T-helper 2 cell treated with Interferon-gamma antibody and Interleukin-4, amounts not matched to agents 100 ng/mL and 5 ng/mL, for 36 hours (primary cell): ENCODE results near the gene NAA30. TPM values are rescaled to one million over a fixed set of nuclear protein-coding genes. Genes with fewer than 3 reads are reported as not detected.

ENCODE experiments used
- total RNA-seq: library from RNA; stranded (reverse); gene quantifications from 2 replicates; pipeline ENCODE4 v1.2.3, GENCODE V29; 2022

NAA30 gene
- total RNA-seq, 1 donor from 2014 or later, result 17.2 TPM

Other genes with a start within 250 kb of the NAA30 start
- 64.8 and 65.8 TPM in 2 replicates for gene EXOC5, start 121.7 kb upstream of the NAA30 start, total RNA-seq
- 52.7 and 54.6 TPM in 2 replicates for gene AP5M1, start 121.6 kb upstream of the NAA30 start, total RNA-seq
- gene CCDC198, start 103.3 kb downstream of the NAA30 start, total RNA-seq, result not detected in 2 replicates